ENCODE measurements around the gene HNRNPF.

The HNRNPF gene

GRCh38 chr10:43350156-43350555, 58.8 kb downstream of the HNRNPF start:
- no peak for DNase-seq (ENCODE audit: low read depth, low spot score)
- no CpG with 5 or more reads among the region's 7 CpGs for WGBS (ENCODE audit: insufficient coverage, insufficient read length)
- Histone ChIP-seq H3K36me3 (ENCODE audit: control insufficient read depth, insufficient read depth, low read length) (no peaks in the 10 kb centered on the region), H3K27ac (ENCODE audit: low read length) (no peak overlapping the region), H3K4me3 (ENCODE audit: low read length) (no peak overlapping the region), H3K27me3 (ENCODE audit: control insufficient read depth, insufficient read depth, low read length) (no peaks in the 10 kb centered on the region), H3K9me3 (ENCODE audit: control insufficient read depth, insufficient read depth, low read length) (no peaks in the 10 kb centered on the region), H3K4me1 (ENCODE audit: control insufficient read depth, insufficient read depth, low read length) (peaks cover 1% of the 10 kb centered on the region; the same call in 1 of the 2 replicates)

GRCh38 chr10:43348511-43349312, 60.3 kb downstream of the HNRNPF start:
- peak; percentile 64 for DNase-seq (ENCODE audit: low read depth, low spot score)
- Histone ChIP-seq H3K27ac (ENCODE audit: low read length) (no peak overlapping the region), H3K27me3 (ENCODE audit: control insufficient read depth, insufficient read depth, low read length) (no peaks in the 10 kb centered on the region), H3K36me3 (ENCODE audit: control insufficient read depth, insufficient read depth, low read length) (no peaks in the 10 kb centered on the region), H3K4me1 (ENCODE audit: control insufficient read depth, insufficient read depth, low read length) (no peaks in the 10 kb centered on the region), H3K9me3 (ENCODE audit: control insufficient read depth, insufficient read depth, low read length) (no peaks in the 10 kb centered on the region), H3K4me3 (ENCODE audit: low read length) (no peak overlapping the region)
- no CpG with 5 or more reads among the region's 13 CpGs for WGBS (ENCODE audit: insufficient coverage, insufficient read length)

GRCh38 chr10:43347997-43348396, 61.0 kb downstream of the HNRNPF start:
- Histone ChIP-seq H3K36me3 (ENCODE audit: control insufficient read depth, insufficient read depth, low read length) (no peaks in the 10 kb centered on the region), H3K9me3 (ENCODE audit: control insufficient read depth, insufficient read depth, low read length) (no peaks in the 10 kb centered on the region), H3K4me1 (ENCODE audit: control insufficient read depth, insufficient read depth, low read length) (no peaks in the 10 kb centered on the region), H3K4me3 (ENCODE audit: low read length) (no peak overlapping the region), H3K27ac (ENCODE audit: low read length) (no peak overlapping the region), H3K27me3 (ENCODE audit: control insufficient read depth, insufficient read depth, low read length) (no peaks in the 10 kb centered on the region)
- no CpG with 5 or more reads among the region's 4 CpGs for WGBS (ENCODE audit: insufficient coverage, insufficient read length)
- DNase-seq (ENCODE audit: low read depth, low spot score), result no peak

GRCh38 chr10:43344051-43344450, 64.9 kb downstream of the HNRNPF start:
- Histone ChIP-seq H3K4me1 (ENCODE audit: control insufficient read depth, insufficient read depth, low read length) (no peaks in the 10 kb centered on the region), H3K27me3 (ENCODE audit: control insufficient read depth, insufficient read depth, low read length) (no peaks in the 10 kb centered on the region), H3K36me3 (ENCODE audit: control insufficient read depth, insufficient read depth, low read length) (peaks cover 3% of the 10 kb centered on the region; the same call in 1 of the 2 replicates), H3K4me3 (ENCODE audit: low read length) (no peak overlapping the region), H3K27ac (ENCODE audit: low read length) (no peak overlapping the region), H3K9me3 (ENCODE audit: control insufficient read depth, insufficient read depth, low read length) (no peaks in the 10 kb centered on the region)
- DNase-seq (ENCODE audit: low read depth, low spot score), result no peak
- no CpG with 5 or more reads among the region's 8 CpGs for WGBS (ENCODE audit: insufficient coverage, insufficient read length)

GRCh38 chr10:43343126-43343525, 65.9 kb downstream of the HNRNPF start:
- WGBS (ENCODE audit: insufficient coverage, insufficient read length), result no CpG with 5 or more reads among the region's 15 CpGs
- H3K4me1 ChIP-seq (ENCODE audit: control insufficient read depth, insufficient read depth, low read length), result peaks cover 1% of the 10 kb centered on the region
- H3K4me3 ChIP-seq (ENCODE audit: low read length), result no peak overlapping the region
- H3K36me3 ChIP-seq (ENCODE audit: control insufficient read depth, insufficient read depth, low read length), result peaks cover 3% of the 10 kb centered on the region; the same call in 1 of the 2 replicates
- DNase-seq (ENCODE audit: low read depth, low spot score), result no peak
- H3K9me3 ChIP-seq (ENCODE audit: control insufficient read depth, insufficient read depth, low read length), result no peaks in the 10 kb centered on the region
- H3K27me3 ChIP-seq (ENCODE audit: control insufficient read depth, insufficient read depth, low read length), result no peaks in the 10 kb centered on the region
- H3K27ac ChIP-seq (ENCODE audit: low read length), result no peak overlapping the region

- Histone ChIP-seq H3K36me3 (ENCODE audit: control insufficient read depth, insufficient read depth, low read length) (peaks cover 3% of the 10 kb centered on the region; the same call in 1 of the 2 replicates), H3K4me3 (ENCODE audit: low read length) (no peak overlapping the region), H3K4me1 (ENCODE audit: control insufficient read depth, insufficient read depth, low read length) (peaks cover 3% of the 10 kb centered on the region), H3K9me3 (ENCODE audit: control insufficient read depth, insufficient read depth, low read length) (no peaks in the 10 kb centered on the region), H3K27ac (ENCODE audit: low read length) (no peak overlapping the region), H3K27me3 (ENCODE audit: control insufficient read depth, insufficient read depth, low read length) (no peaks in the 10 kb centered on the region)
- no CpG with 5 or more reads among the region's 49 CpGs for WGBS (ENCODE audit: insufficient coverage, insufficient read length)
- no peak for DNase-seq (ENCODE audit: low read depth, low spot score)
Observed at GRCh38 chr10:43342279-43343125, 66.5 kb downstream of the HNRNPF start.

- peaks cover 3% of the 10 kb centered on the region; the same call in 1 of the 2 replicates for H3K36me3 ChIP-seq (ENCODE audit: control insufficient read depth, insufficient read depth, low read length)
- DNase-seq (ENCODE audit: low read depth, low spot score), result no peak
- H3K9me3 ChIP-seq (ENCODE audit: control insufficient read depth, insufficient read depth, low read length), result no peaks in the 10 kb centered on the region
- no peak overlapping the region for H3K4me3 ChIP-seq (ENCODE audit: low read length)
- no peak overlapping the region for H3K27ac ChIP-seq (ENCODE audit: low read length)
- peaks cover 5% of the 10 kb centered on the region for H3K4me1 ChIP-seq (ENCODE audit: control insufficient read depth, insufficient read depth, low read length)
- no CpG with 5 or more reads among the region's 7 CpGs for WGBS (ENCODE audit: insufficient coverage, insufficient read length)
- H3K27me3 ChIP-seq (ENCODE audit: control insufficient read depth, insufficient read depth, low read length), result no peaks in the 10 kb centered on the region
Observed at GRCh38 chr10:43341450-43341849, 67.5 kb downstream of the HNRNPF start.

GRCh38 chr10:43340619-43341018, 68.4 kb downstream of the HNRNPF start:
- WGBS (ENCODE audit: insufficient coverage, insufficient read length), result no CpG with 5 or more reads among the region's 9 CpGs

GRCh38 chr10:43340101-43340500, 68.9 kb downstream of the HNRNPF start:
- WGBS (ENCODE audit: insufficient coverage, insufficient read length), result no CpG with 5 or more reads among the region's 6 CpGs
- Histone ChIP-seq H3K4me1 (ENCODE audit: control insufficient read depth, insufficient read depth, low read length) (peaks cover 5% of the 10 kb centered on the region), H3K27me3 (ENCODE audit: control insufficient read depth, insufficient read depth, low read length) (no peaks in the 10 kb centered on the region), H3K27ac (ENCODE audit: low read length) (no peak overlapping the region), H3K4me3 (ENCODE audit: low read length) (no peak overlapping the region), H3K9me3 (ENCODE audit: control insufficient read depth, insufficient read depth, low read length) (no peaks in the 10 kb centered on the region), H3K36me3 (ENCODE audit: control insufficient read depth, insufficient read depth, low read length) (peaks cover 3% of the 10 kb centered on the region; the same call in 1 of the 2 replicates)
- DNase-seq (ENCODE audit: low read depth, low spot score), result no peak

More at GRCh38 chr10:43340619-43341018, 68.4 kb downstream of the HNRNPF start:
- Histone ChIP-seq H3K4me3 (ENCODE audit: low read length) (no peak overlapping the region), H3K36me3 (ENCODE audit: control insufficient read depth, insufficient read depth, low read length) (peaks cover 3% of the 10 kb centered on the region; the same call in 1 of the 2 replicates), H3K9me3 (ENCODE audit: control insufficient read depth, insufficient read depth, low read length) (no peaks in the 10 kb centered on the region), H3K4me1 (ENCODE audit: control insufficient read depth, insufficient read depth, low read length) (peaks cover 5% of the 10 kb centered on the region), H3K27me3 (ENCODE audit: control insufficient read depth, insufficient read depth, low read length) (no peaks in the 10 kb centered on the region), H3K27ac (ENCODE audit: low read length) (no peak overlapping the region)
- DNase-seq (ENCODE audit: low read depth, low spot score), result no peak

- H3K27ac ChIP-seq (ENCODE audit: low read length), result no peak overlapping the region
- H3K9me3 ChIP-seq (ENCODE audit: control insufficient read depth, insufficient read depth, low read length), result no peaks in the 10 kb centered on the region
- no peak for DNase-seq (ENCODE audit: low read depth, low spot score)
- H3K36me3 ChIP-seq (ENCODE audit: control insufficient read depth, insufficient read depth, low read length), result peaks cover 3% of the 10 kb centered on the region; the same call in 1 of the 2 replicates
- H3K4me3 ChIP-seq (ENCODE audit: low read length), result no peak overlapping the region
- H3K4me1 ChIP-seq (ENCODE audit: control insufficient read depth, insufficient read depth, low read length), result peaks cover 5% of the 10 kb centered on the region
- no CpG with 5 or more reads among the region's 11 CpGs for WGBS (ENCODE audit: insufficient coverage, insufficient read length)
- H3K27me3 ChIP-seq (ENCODE audit: control insufficient read depth, insufficient read depth, low read length), result no peaks in the 10 kb centered on the region
Observed at GRCh38 chr10:43339136-43339535, 69.8 kb downstream of the HNRNPF start.

Measured in iPS DF 6.9 (cell line).